Activated T-cell treated with anti-CD3 and anti-CD28 coated beads, Interleukin-2, amount 50 U/mL, for 4 hours (primary cell): ENCODE data around the gene MINDY2. TPM values are rescaled to one million over a fixed set of nuclear protein-coding genes. Genes with fewer than 3 reads are reported as not detected.
A peak's percentile ranks its signal among the peaks of the same experiment; 100 is the strongest.

Experiments
- ATAC-seq, 2 donors: fragments of 200-7000 bp; cut with Tn5 transposase; one replicate each; pipeline ENCODE4 v1.10.0; 2021
- DNase-seq: peaks from one replicate; pipeline ENCODE4 v3.0.0-alpha.2; 2020
- H3K27me3 Mint-ChIP-seq: one replicate; pipeline ENCODE4 v1.8.0; 2021; ENCODE audit warnings: low read depth, mixed read lengths
- H3K36me3 Mint-ChIP-seq: one replicate; pipeline ENCODE4 v1.8.0; 2022; ENCODE audit warnings: mixed read lengths; ENCODE audit not compliant: insufficient read depth
- H3K4me1 Mint-ChIP-seq: one replicate; pipeline ENCODE4 v1.8.0; 2021; ENCODE audit warnings: low read depth, mixed read lengths
- H3K4me3 Mint-ChIP-seq: one replicate; pipeline ENCODE4 v1.8.0; 2021; ENCODE audit warnings: mild to moderate bottlenecking, moderate library complexity, mixed read lengths
- H3K9me3 Mint-ChIP-seq: one replicate; pipeline ENCODE4 v1.8.0; 2021; ENCODE audit warnings: mixed read lengths
- total RNA-seq, 3 donors: library from RNA; stranded (reverse); gene quantifications; one replicate each; pipeline ENCODE4 v1.2.1, GENCODE V29; 2021

The MINDY2 gene
- total RNA-seq, 3 donors from 2014 or later = 4.1 to 8.4 (median 5.9) TPM

GRCh38 chr15:58742819-58743502 lies 28.1 kb upstream of the MINDY2 start:
- Mint-ChIP-seq H3K4me1 (peaks cover 76% of the 10 kb centered on the region), H3K9me3 (no peaks in the 10 kb centered on the region), H3K36me3 (peaks cover 2% of the 10 kb centered on the region), H3K27me3 (no peaks in the 10 kb centered on the region), H3K4me3 (no peak overlapping the region)
- DNase-seq = no peak
- ATAC-seq = no peak

- ATAC-seq (no peak), DNase-seq (no peak)
- H3K9me3 Mint-ChIP-seq = no peaks in the 10 kb centered on the region
- no peaks in the 10 kb centered on the region for H3K27me3 Mint-ChIP-seq
- no peak overlapping the region for H3K4me3 Mint-ChIP-seq
- peaks cover 69% of the 10 kb centered on the region for H3K4me1 Mint-ChIP-seq
- H3K36me3 Mint-ChIP-seq = peaks cover 2% of the 10 kb centered on the region
Measured at GRCh38 chr15:58746174-58746573, 24.9 kb upstream of the MINDY2 start.

GRCh38 chr15:58748040-58748851 lies 22.9 kb upstream of the MINDY2 start:
- H3K27me3 Mint-ChIP-seq = no peaks in the 10 kb centered on the region
- peak in 1 of 2 donors; percentile 10 for ATAC-seq
- peaks cover 2% of the 10 kb centered on the region for H3K36me3 Mint-ChIP-seq
- peaks cover 48% of the 10 kb centered on the region for H3K4me1 Mint-ChIP-seq
- no peaks in the 10 kb centered on the region for H3K9me3 Mint-ChIP-seq
- peak overlapping the region; percentile 96 for H3K4me3 Mint-ChIP-seq
- no peak for DNase-seq

GRCh38 chr15:58748852-58749531 lies 22.1 kb upstream of the MINDY2 start:
- H3K4me1 Mint-ChIP-seq = peaks cover 44% of the 10 kb centered on the region
- peak; percentile 26 for DNase-seq
- peaks cover 2% of the 10 kb centered on the region for H3K36me3 Mint-ChIP-seq
- peak; percentile 36 to 47 for ATAC-seq
- no peaks in the 10 kb centered on the region for H3K9me3 Mint-ChIP-seq
- H3K27me3 Mint-ChIP-seq = no peaks in the 10 kb centered on the region
- H3K4me3 Mint-ChIP-seq = peak overlapping the region; percentile 96

- ATAC-seq (peak; percentile 96), DNase-seq (peak; percentile 98)
- Mint-ChIP-seq H3K9me3 (no peaks in the 10 kb centered on the region), H3K4me1 (peaks cover 37% of the 10 kb centered on the region), H3K27me3 (no peaks in the 10 kb centered on the region), H3K4me3 (peak within 1 kb of the TSS; percentile 96), H3K36me3 (peaks cover 2% of the 10 kb centered on the region)
Measured at GRCh38 chr15:58749532-58750337, 21.4 kb upstream of the MINDY2 start, which contains the start of gene ADAM10. Gene ADAM10 (minus strand): TSS chr15:58749707. CDS start chr15:58749534, 173 bp downstream.

GRCh38 chr15:58752716-58753115 lies 18.4 kb upstream of the MINDY2 start:
- DNase-seq (no peak), ATAC-seq (no peak)
- no peaks in the 10 kb centered on the region for H3K27me3 Mint-ChIP-seq
- no peaks in the 10 kb centered on the region for H3K9me3 Mint-ChIP-seq
- no peaks in the 10 kb centered on the region for H3K36me3 Mint-ChIP-seq
- peaks cover 16% of the 10 kb centered on the region for H3K4me1 Mint-ChIP-seq
- H3K4me3 Mint-ChIP-seq = no peak overlapping the region

GRCh38 chr15:58755350-58755749 lies 15.8 kb upstream of the MINDY2 start:
- DNase-seq = no peak
- H3K4me3 Mint-ChIP-seq = no peak overlapping the region
- no peaks in the 10 kb centered on the region for H3K27me3 Mint-ChIP-seq
- H3K4me1 Mint-ChIP-seq = peaks cover 2% of the 10 kb centered on the region
- H3K36me3 Mint-ChIP-seq = no peaks in the 10 kb centered on the region
- ATAC-seq = no peak
- H3K9me3 Mint-ChIP-seq = no peaks in the 10 kb centered on the region

GRCh38 chr15:58755956-58756355 lies 15.1 kb upstream of the MINDY2 start:
- Mint-ChIP-seq H3K9me3 (no peaks in the 10 kb centered on the region), H3K4me1 (no peaks in the 10 kb centered on the region), H3K27me3 (no peaks in the 10 kb centered on the region), H3K36me3 (no peaks in the 10 kb centered on the region), H3K4me3 (no peak overlapping the region)
- ATAC-seq (no peak), DNase-seq (no peak)

GRCh38 chr15:58758141-58758540 lies 13.0 kb upstream of the MINDY2 start:
- Mint-ChIP-seq H3K9me3 (no peaks in the 10 kb centered on the region), H3K27me3 (no peaks in the 10 kb centered on the region), H3K4me3 (no peak overlapping the region), H3K36me3 (no peaks in the 10 kb centered on the region), H3K4me1 (no peaks in the 10 kb centered on the region)
- DNase-seq (no peak), ATAC-seq (no peak)

GRCh38 chr15:58760385-58761009 lies 10.6 kb upstream of the MINDY2 start:
- Mint-ChIP-seq H3K9me3 (peaks cover 6% of the 10 kb centered on the region), H3K4me3 (no peak overlapping the region), H3K36me3 (no peaks in the 10 kb centered on the region), H3K4me1 (no peaks in the 10 kb centered on the region), H3K27me3 (no peaks in the 10 kb centered on the region)
- ATAC-seq (no peak), DNase-seq (no peak)

- no peak overlapping the region for H3K4me3 Mint-ChIP-seq
- ATAC-seq (peak in 1 of 2 donors; percentile 32), DNase-seq (no peak)
- no peaks in the 10 kb centered on the region for H3K4me1 Mint-ChIP-seq
- H3K9me3 Mint-ChIP-seq = peaks cover 6% of the 10 kb centered on the region
- H3K27me3 Mint-ChIP-seq = no peaks in the 10 kb centered on the region
- H3K36me3 Mint-ChIP-seq = no peaks in the 10 kb centered on the region
Measured at GRCh38 chr15:58761010-58761388, 10.1 kb upstream of the MINDY2 start.

- H3K36me3 Mint-ChIP-seq = no peaks in the 10 kb centered on the region
- no peaks in the 10 kb centered on the region for H3K27me3 Mint-ChIP-seq
- H3K9me3 Mint-ChIP-seq = peaks cover 6% of the 10 kb centered on the region
- no peak overlapping the region for H3K4me3 Mint-ChIP-seq
- no peaks in the 10 kb centered on the region for H3K4me1 Mint-ChIP-seq
- DNase-seq (no peak), ATAC-seq (no peak)
Measured at GRCh38 chr15:58762285-58762684, 8.8 kb upstream of the MINDY2 start.

GRCh38 chr15:58762731-58763130 lies 8.4 kb upstream of the MINDY2 start:
- Mint-ChIP-seq H3K4me3 (no peak overlapping the region), H3K27me3 (no peaks in the 10 kb centered on the region), H3K4me1 (no peaks in the 10 kb centered on the region), H3K9me3 (peaks cover 6% of the 10 kb centered on the region), H3K36me3 (no peaks in the 10 kb centered on the region)
- DNase-seq = no peak
- no peak for ATAC-seq
